HEK293T (cell line): ENCODE measurements around the gene IFI30.

ENCODE experiments used
- ELF4 ChIP-seq: fragments of 450-650 bp; IDR thresholded peaks from 2 replicates; pipeline ENCODE4 v1.6.1; 2017; ENCODE audit warnings: antibody characterized with exemption
- FOXM1 ChIP-seq: fragments of 450-650 bp; IDR thresholded peaks from 2 replicates; pipeline ENCODE4 v1.6.1; 2017; ENCODE audit warnings: mild to moderate bottlenecking, borderline replicate concordance
- NFRKB ChIP-seq: fragments of 450-650 bp; IDR thresholded peaks from 2 replicates; pipeline ENCODE4 v1.6.1; 2016; ENCODE audit warnings: mild to moderate bottlenecking, moderate library complexity
- SP1 ChIP-seq: fragments of 450-650 bp; IDR thresholded peaks from 2 replicates; pipeline ENCODE4 v1.6.1; 2017

DNA sequence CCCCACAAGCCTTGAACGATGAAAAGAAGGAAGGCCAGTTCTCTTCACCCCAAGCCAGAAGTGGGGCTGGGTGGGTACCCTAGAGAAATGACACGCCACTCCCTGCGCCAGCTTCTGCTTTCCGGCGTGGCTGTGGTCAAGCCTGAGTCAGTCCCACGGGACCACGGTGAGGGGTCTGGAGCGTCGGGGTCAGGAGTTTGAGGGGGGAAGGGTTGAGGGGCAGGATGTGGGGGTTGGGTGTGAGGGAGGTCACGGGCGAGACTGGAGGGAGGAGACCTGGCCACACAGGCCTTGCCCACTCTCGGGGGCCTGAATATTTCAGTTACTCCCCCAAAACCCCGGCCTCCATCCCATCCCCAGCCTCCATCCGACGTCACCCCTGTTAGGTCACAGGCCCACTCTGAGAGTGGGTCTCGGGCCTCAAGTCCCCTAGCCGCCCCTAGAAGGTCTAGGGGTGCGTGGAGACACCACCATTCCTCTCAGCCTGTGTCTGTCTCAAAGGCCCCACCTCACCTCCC is 500 bp upstream of the IFI30 start:
- TF ChIP-seq NFRKB, result no peak
- no peak for TF ChIP-seq ELF4
- no peak for TF ChIP-seq SP1
- no peak for TF ChIP-seq FOXM1
